ENCODE results near the gene SUCLG2. TPM values are rescaled to one million over a fixed set of nuclear protein-coding genes. Genes with fewer than 3 reads are reported as not detected.

Gene SUCLG2
- polyA plus RNA-seq, 1 donor: 143 TPM

- H3K4me1 ChIP-seq (ENCODE audit: control insufficient read depth, insufficient read depth, low read length): no peaks in the 10 kb centered on the region
- no peaks in the 10 kb centered on the region for H3K27me3 ChIP-seq (ENCODE audit: control insufficient read depth, insufficient read depth, low read length)
- no peak overlapping the region for H3K27ac ChIP-seq (ENCODE audit: low read length)
- H3K9me3 ChIP-seq (ENCODE audit: control insufficient read depth, low read depth, low read length): no peaks in the 10 kb centered on the region
- H3K36me3 ChIP-seq (ENCODE audit: control insufficient read depth, insufficient read depth, low read length): no peaks in the 10 kb centered on the region
- H3K4me3 ChIP-seq (ENCODE audit: low read length): no peak overlapping the region
- WGBS (ENCODE audit: insufficient coverage, low lambda C conversion rate): 80% methylated on average over 1 of the region's 1 CpG
- no peak for DNase-seq
Observed at GRCh38 chr3:67685499-67685898, 31.1 kb upstream of the SUCLG2 start.

GRCh38 chr3:67684211-67684610 is 29.8 kb upstream of the SUCLG2 start:
- no peaks in the 10 kb centered on the region for H3K27me3 ChIP-seq (ENCODE audit: control insufficient read depth, insufficient read depth, low read length)
- DNase-seq: no peak
- H3K27ac ChIP-seq (ENCODE audit: low read length): no peak overlapping the region
- no peak overlapping the region for H3K4me3 ChIP-seq (ENCODE audit: low read length)
- H3K36me3 ChIP-seq (ENCODE audit: control insufficient read depth, insufficient read depth, low read length): no peaks in the 10 kb centered on the region
- WGBS (ENCODE audit: insufficient coverage, low lambda C conversion rate): 100% methylated on average over 1 of the region's 3 CpGs
- no peaks in the 10 kb centered on the region for H3K9me3 ChIP-seq (ENCODE audit: control insufficient read depth, low read depth, low read length)
- H3K4me1 ChIP-seq (ENCODE audit: control insufficient read depth, insufficient read depth, low read length): no peaks in the 10 kb centered on the region

GRCh38 chr3:67683522-67683921 is 29.1 kb upstream of the SUCLG2 start:
- no peak for DNase-seq
- Histone ChIP-seq H3K9me3 (ENCODE audit: control insufficient read depth, low read depth, low read length) (no peaks in the 10 kb centered on the region), H3K4me3 (ENCODE audit: low read length) (no peak overlapping the region), H3K4me1 (ENCODE audit: control insufficient read depth, insufficient read depth, low read length) (no peaks in the 10 kb centered on the region), H3K27ac (ENCODE audit: low read length) (no peak overlapping the region), H3K36me3 (ENCODE audit: control insufficient read depth, insufficient read depth, low read length) (no peaks in the 10 kb centered on the region), H3K27me3 (ENCODE audit: control insufficient read depth, insufficient read depth, low read length) (no peaks in the 10 kb centered on the region)

GRCh38 chr3:67678665-67679064 is 24.3 kb upstream of the SUCLG2 start:
- Histone ChIP-seq H3K27ac (ENCODE audit: low read length) (no peak overlapping the region), H3K4me3 (ENCODE audit: low read length) (no peak overlapping the region), H3K4me1 (ENCODE audit: control insufficient read depth, insufficient read depth, low read length) (no peaks in the 10 kb centered on the region), H3K9me3 (ENCODE audit: control insufficient read depth, low read depth, low read length) (no peaks in the 10 kb centered on the region), H3K27me3 (ENCODE audit: control insufficient read depth, insufficient read depth, low read length) (no peaks in the 10 kb centered on the region), H3K36me3 (ENCODE audit: control insufficient read depth, insufficient read depth, low read length) (no peaks in the 10 kb centered on the region)
- DNase-seq: no peak

GRCh38 chr3:67674055-67674454 is 19.6 kb upstream of the SUCLG2 start:
- no peak overlapping the region for H3K27ac ChIP-seq (ENCODE audit: low read length)
- no peaks in the 10 kb centered on the region for H3K27me3 ChIP-seq (ENCODE audit: control insufficient read depth, insufficient read depth, low read length)
- WGBS (ENCODE audit: insufficient coverage, low lambda C conversion rate): 80% methylated on average over 1 of the region's 4 CpGs
- H3K4me3 ChIP-seq (ENCODE audit: low read length): no peak overlapping the region
- no peaks in the 10 kb centered on the region for H3K4me1 ChIP-seq (ENCODE audit: control insufficient read depth, insufficient read depth, low read length)
- no peaks in the 10 kb centered on the region for H3K36me3 ChIP-seq (ENCODE audit: control insufficient read depth, insufficient read depth, low read length)
- H3K9me3 ChIP-seq (ENCODE audit: control insufficient read depth, low read depth, low read length): no peaks in the 10 kb centered on the region
- no peak for DNase-seq

GRCh38 chr3:67662733-67663132 is 8.3 kb upstream of the SUCLG2 start:
- no peak for DNase-seq
- H3K4me3 ChIP-seq (ENCODE audit: low read length): no peak overlapping the region
- no peaks in the 10 kb centered on the region for H3K36me3 ChIP-seq (ENCODE audit: control insufficient read depth, insufficient read depth, low read length)
- no peaks in the 10 kb centered on the region for H3K4me1 ChIP-seq (ENCODE audit: control insufficient read depth, insufficient read depth, low read length)
- peaks cover 6% of the 10 kb centered on the region for H3K9me3 ChIP-seq (ENCODE audit: control insufficient read depth, low read depth, low read length)
- no peaks in the 10 kb centered on the region for H3K27me3 ChIP-seq (ENCODE audit: control insufficient read depth, insufficient read depth, low read length)
- WGBS (ENCODE audit: insufficient coverage, low lambda C conversion rate): no CpG with 5 or more reads among the region's 3 CpGs
- H3K27ac ChIP-seq (ENCODE audit: low read length): no peak overlapping the region

- no peaks in the 10 kb centered on the region for H3K36me3 ChIP-seq (ENCODE audit: control insufficient read depth, insufficient read depth, low read length)
- WGBS (ENCODE audit: insufficient coverage, low lambda C conversion rate): 100% methylated on average over 1 of the region's 1 CpG
- no peaks in the 10 kb centered on the region for H3K9me3 ChIP-seq (ENCODE audit: control insufficient read depth, low read depth, low read length)
- H3K27ac ChIP-seq (ENCODE audit: low read length): no peak overlapping the region
- H3K4me1 ChIP-seq (ENCODE audit: control insufficient read depth, insufficient read depth, low read length): no peaks in the 10 kb centered on the region
- H3K4me3 ChIP-seq (ENCODE audit: low read length): no peak overlapping the region
- no peak for DNase-seq
- H3K27me3 ChIP-seq (ENCODE audit: control insufficient read depth, insufficient read depth, low read length): no peaks in the 10 kb centered on the region
Observed at GRCh38 chr3:67661089-67661488, 6.7 kb upstream of the SUCLG2 start.

- WGBS (ENCODE audit: insufficient coverage, low lambda C conversion rate): no CpG with 5 or more reads among the region's 5 CpGs
- H3K27ac ChIP-seq (ENCODE audit: low read length): no peak overlapping the region
- no peaks in the 10 kb centered on the region for H3K9me3 ChIP-seq (ENCODE audit: control insufficient read depth, low read depth, low read length)
- DNase-seq: no peak
- H3K4me1 ChIP-seq (ENCODE audit: control insufficient read depth, insufficient read depth, low read length): no peaks in the 10 kb centered on the region
- H3K36me3 ChIP-seq (ENCODE audit: control insufficient read depth, insufficient read depth, low read length): no peaks in the 10 kb centered on the region
- H3K4me3 ChIP-seq (ENCODE audit: low read length): no peak overlapping the region
- H3K27me3 ChIP-seq (ENCODE audit: control insufficient read depth, insufficient read depth, low read length): no peaks in the 10 kb centered on the region
Observed at GRCh38 chr3:67657192-67657591, 2.8 kb upstream of the SUCLG2 start.

GRCh38 chr3:67656614-67657013 is 2.2 kb upstream of the SUCLG2 start:
- no peak overlapping the region for H3K4me3 ChIP-seq (ENCODE audit: low read length)
- H3K36me3 ChIP-seq (ENCODE audit: control insufficient read depth, insufficient read depth, low read length): no peaks in the 10 kb centered on the region
- H3K27me3 ChIP-seq (ENCODE audit: control insufficient read depth, insufficient read depth, low read length): no peaks in the 10 kb centered on the region
- H3K9me3 ChIP-seq (ENCODE audit: control insufficient read depth, low read depth, low read length): no peaks in the 10 kb centered on the region
- no peak for DNase-seq
- WGBS (ENCODE audit: insufficient coverage, low lambda C conversion rate): 100% methylated on average over 2 of the region's 2 CpGs
- H3K4me1 ChIP-seq (ENCODE audit: control insufficient read depth, insufficient read depth, low read length): no peaks in the 10 kb centered on the region
- H3K27ac ChIP-seq (ENCODE audit: low read length): no peak overlapping the region

GRCh38 chr3:67655364-67656121 is 1.1 kb upstream of the SUCLG2 start:
- Histone ChIP-seq H3K4me1 (ENCODE audit: control insufficient read depth, insufficient read depth, low read length) (peaks cover 7% of the 10 kb centered on the region), H3K27ac (ENCODE audit: low read length) (peak overlapping the region; percentile 88), H3K27me3 (ENCODE audit: control insufficient read depth, insufficient read depth, low read length) (no peaks in the 10 kb centered on the region), H3K4me3 (ENCODE audit: low read length) (peak overlapping the region; percentile 85), H3K36me3 (ENCODE audit: control insufficient read depth, insufficient read depth, low read length) (no peaks in the 10 kb centered on the region), H3K9me3 (ENCODE audit: control insufficient read depth, low read depth, low read length) (no peaks in the 10 kb centered on the region)
- DNase-seq: no peak
- WGBS (ENCODE audit: insufficient coverage, low lambda C conversion rate): 100% methylated on average over 2 of the region's 24 CpGs

- peaks cover 8% of the 10 kb centered on the region for H3K4me1 ChIP-seq (ENCODE audit: control insufficient read depth, insufficient read depth, low read length)
- no CpG with 5 or more reads among the region's 11 CpGs for WGBS (ENCODE audit: insufficient coverage, low lambda C conversion rate)
- H3K4me3 ChIP-seq (ENCODE audit: low read length): peak overlapping the region; percentile 85
Observed at GRCh38 chr3:67654844-67655177, 399 bp upstream of the SUCLG2 start.

More at GRCh38 chr3:67654844-67655177, 399 bp upstream of the SUCLG2 start:
- peak overlapping the region; percentile 88 for H3K27ac ChIP-seq (ENCODE audit: low read length)
- DNase-seq: no peak
- H3K36me3 ChIP-seq (ENCODE audit: control insufficient read depth, insufficient read depth, low read length): no peaks in the 10 kb centered on the region
- H3K27me3 ChIP-seq (ENCODE audit: control insufficient read depth, insufficient read depth, low read length): no peaks in the 10 kb centered on the region
- no peaks in the 10 kb centered on the region for H3K9me3 ChIP-seq (ENCODE audit: control insufficient read depth, low read depth, low read length)
